Brain pericyte (primary cell): ENCODE measurements around the gene HOXA7.

Experiments used
- DNase-seq: peaks from one replicate; pipeline ENCODE4 v3.0.0-alpha.2; 2012; ENCODE audit warnings: low read depth, low spot score

HOXA7 gene

DNA sequence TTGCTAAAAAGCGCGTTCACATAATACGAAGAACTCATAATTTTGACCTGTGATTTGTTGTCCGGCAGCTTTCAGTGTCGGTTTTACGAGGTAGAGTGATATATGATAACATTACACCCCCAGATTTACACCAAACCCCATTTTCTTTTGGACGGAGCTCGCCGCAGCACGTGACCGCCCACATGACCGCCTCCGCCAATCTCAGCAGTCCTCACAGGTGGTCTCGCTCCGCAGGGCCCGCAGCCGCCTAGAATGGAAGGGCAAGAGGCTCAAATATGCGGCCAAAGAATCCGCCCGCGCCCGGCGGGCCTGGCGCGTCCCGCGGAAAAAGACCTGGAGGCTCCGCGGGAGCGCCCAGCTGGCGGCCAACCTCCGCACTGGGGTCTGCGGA is at the start of gene HOXA7:
Gene HOXA7 (minus strand): TSS at position 168 of the 391 bp plus-strand sequence. CDS start 130 bp downstream, at position 38.
- no peak for DNase-seq

DNA sequence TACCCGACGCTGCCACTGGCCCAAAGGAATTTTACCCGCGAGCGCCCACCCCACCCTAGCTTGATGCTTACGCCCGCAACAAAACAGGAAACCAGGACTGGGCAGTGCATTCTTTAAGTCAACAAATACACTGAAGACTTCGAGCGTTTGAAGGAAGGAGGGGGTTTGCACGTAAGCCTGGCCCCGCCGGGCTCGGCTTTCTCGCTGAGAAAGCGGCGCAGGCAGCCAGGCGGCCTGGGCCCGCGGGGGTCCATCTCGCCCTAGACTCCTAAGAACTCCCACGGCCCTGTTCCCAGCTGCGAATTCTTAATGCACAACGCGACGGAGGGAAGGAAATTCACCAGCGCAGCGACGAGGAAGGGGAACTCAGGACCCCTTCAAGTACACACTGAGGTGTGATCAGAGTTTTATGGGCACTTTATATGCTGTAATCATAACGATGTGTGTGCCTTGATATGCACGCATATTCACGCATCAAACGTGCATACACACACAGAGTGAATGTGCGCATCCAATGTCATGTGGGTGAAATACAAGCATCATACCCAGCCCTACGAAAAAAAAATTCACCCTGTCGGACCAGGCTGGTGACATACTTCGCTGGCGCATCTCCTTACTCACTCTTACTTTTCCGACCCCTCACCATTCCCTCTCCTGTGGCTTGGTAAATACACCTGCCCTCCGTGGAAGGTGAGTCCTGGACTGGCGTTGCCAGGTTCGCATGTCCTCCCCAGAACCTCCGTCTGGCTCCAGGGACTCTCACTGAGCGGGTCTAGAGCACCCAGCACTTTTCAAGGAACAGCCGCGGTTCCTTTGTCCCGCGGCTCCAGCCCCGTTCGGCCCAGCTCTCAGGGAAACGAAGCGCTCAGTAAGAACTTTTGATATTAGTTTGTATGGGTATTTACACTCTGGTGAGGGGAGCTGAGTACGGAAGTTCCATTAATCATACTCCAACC is 49.1 kb upstream of the HOXA7 start:
- no peak for DNase-seq

DNA sequence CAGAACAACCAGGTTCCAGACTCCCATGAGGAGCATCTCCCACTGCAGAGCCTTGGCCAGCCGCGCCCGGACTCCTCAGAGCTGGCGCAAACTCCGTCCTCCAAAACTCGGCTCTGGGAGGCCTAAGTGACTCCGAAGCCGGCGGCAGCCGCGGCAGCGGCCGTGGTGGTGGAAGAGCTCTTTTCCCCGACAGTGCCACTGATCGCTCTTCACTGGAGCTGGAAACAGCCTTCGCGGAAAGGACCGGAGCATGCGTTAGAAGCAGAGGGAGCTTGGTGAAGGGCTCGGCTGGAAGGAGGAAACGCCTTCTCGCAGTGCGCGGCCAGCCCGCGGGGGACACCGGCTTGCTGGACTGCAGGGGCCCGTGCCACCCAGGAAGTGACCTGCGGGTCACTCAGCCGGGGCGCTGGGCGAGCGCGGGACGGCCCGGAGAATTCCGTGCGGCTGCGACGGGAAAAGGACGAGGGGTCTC is 48.4 kb upstream of the HOXA7 start:
- DNase-seq = no peak

DNA sequence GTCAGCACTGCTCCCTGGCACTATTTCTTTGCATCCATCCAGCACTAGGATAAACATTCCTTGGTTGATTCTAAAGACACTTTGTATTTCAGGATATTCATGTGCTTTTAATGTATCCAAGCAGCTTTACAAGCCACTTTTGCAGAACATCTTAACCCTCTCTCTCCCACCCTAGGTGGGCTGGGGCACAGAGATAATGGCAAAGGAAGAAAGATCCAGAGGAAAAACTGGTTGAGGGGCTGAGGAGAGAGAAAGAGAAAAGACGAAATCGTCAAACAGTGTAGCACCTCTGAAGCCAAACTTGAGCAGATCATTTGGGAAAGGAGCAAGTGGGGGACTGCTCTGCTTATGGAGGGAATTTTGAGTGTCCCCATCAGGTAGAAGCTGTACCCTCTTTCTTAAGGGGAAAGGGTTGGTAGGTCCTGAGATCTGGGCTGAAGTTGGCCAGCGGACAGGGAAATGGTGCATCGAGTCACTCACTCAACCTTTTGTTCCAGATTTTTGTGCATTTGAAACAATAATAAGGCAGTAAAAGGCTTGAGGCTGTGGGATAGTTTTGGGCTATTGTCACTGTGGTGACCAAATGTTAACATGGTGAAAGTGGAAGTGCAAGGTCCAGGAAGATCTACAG is 47.6 kb upstream of the HOXA7 start:
- no peak for DNase-seq

DNA sequence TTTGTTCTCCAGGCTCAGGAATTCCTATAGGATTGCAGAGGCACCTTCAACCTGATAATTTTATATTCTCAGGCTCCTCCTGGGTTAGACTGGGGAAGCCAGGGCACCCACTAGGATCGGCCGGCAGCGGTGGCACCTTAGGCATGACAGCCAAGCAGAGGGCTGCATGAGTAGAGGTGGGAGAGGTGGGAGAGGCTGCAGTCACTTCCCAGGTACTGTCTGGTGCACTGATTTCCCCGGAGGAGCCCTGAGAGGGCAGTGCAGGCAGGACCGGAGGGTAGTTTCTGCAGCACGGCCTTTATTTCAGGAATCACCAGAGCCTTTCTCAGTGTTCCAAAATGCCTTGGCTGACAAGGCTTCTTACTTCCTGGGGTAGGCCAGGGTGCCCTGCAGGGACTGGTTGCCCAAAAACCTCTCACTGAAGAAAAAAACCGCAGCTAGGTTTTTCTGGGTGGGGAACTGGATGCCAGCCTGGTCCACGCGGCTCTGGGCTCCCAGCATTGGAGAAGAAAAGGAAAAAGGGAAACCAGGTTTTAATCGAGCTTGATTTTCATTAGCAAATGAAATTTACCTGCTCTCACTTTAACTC is 47.0 kb upstream of the HOXA7 start:
- DNase-seq = no peak

DNA sequence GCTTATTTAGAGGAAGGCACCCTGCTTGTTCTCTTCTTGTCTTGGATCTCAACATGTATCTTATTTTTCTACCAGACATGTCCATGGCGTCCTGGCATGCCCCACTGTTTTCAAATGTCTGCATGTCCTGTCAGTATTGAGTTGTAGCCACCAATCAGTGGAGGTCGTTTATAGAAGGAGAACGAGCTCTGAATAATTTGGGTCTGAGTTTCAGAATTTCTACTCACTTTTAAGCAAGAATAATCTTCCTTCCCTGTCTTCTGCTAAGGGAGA is 46.3 kb upstream of the HOXA7 start:
- no peak for DNase-seq

DNA sequence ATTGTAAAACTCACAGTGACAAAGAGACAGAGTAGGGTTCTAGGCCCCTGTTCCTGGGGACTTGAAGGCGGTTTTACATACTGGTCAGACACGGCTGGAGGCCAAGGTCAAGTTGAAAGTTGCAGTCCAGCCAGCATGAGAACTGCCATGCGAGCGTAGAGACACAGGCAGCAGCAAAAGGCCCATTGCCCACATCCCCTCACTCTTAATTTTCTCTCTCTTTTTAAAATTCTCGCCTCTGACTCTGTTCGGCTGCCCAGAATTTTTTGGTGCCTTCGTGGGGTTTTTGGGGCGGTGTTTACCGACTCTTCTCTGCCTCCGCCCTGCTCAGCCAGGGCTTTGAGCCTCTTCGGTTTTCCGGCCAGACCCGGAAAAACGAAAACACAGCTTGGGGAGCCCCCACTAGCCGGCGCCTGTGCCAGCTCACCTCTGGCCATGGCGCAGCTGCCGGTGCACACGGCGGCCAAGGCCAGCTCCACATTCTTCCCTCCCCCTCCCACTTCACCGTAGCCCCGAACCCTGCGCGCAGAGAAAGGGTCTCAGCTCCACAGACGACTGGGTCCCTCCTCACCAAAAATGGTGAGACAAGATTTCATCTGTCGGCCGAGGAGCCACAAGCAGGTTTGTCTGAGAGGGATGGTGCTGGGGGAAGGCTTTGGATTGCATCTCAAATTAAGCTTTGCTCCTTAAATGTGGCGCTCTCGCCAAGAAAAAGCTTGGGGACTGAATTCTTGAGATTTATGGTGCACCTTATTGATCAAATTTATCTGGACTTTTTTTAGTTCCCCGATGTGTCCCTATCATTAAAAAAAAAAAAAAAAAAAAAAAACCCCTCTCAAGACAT is 45.8 kb upstream of the HOXA7 start:
- no peak for DNase-seq

DNA sequence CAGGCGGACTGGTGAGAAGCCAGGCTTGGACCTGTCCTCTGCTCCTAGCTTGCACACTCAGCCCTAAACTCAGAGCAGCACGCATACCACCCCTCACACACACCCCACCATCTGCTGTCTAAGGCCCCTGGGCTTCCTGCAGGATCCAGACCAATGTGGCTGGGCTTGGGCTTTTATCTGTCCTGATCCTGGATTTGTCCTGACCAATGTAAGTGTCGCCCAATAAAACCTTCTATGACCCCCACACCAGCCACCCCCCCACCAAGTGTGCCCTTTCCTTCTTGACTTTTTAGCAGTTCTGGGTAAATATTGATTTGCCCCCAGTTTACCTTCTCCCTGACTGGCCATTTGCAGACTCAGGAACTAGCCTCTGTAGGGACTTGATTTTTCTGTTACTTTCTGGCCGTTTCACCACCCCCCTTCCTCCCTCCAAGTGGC is 45.1 kb upstream of the HOXA7 start:
- no peak for DNase-seq

DNA sequence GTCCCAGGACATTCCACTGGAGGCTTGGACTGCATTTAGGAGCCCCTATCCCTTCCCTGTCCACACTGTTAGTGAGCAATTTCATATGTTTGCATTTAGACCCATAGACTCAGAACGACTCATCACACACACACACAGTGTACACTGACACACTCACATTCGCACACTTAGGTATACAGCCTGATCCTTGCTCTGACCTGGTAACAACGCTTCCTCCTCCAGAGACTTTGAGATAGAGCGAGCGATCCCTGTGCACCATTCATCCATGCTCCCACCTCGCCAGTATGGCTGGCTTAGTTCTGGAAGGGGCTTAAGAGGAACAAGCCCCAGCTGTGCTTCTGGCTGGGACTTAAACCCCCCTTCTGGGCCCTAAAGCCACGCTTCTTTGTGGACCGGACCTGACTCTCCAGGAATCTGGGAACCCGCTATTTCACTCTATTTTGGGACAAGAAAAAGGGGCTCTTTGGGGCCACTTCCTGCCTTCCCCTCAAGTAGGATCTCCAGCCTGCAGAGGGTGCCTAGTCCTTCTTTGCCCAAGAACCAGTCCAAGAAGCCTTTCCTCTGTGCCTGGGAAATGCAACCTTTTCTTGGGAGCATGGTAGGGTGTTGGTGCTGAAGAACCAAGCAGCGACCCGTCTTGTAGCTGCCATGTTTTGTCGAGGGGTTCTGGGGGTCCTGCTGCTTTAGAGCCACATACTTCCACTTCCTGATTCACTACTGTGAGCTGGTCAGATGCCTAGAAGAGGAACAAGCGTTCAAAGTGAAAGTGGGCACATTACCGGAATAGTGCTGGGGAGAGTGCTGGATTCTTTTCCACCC is 44.5 kb upstream of the HOXA7 start:
- no peak for DNase-seq

DNA sequence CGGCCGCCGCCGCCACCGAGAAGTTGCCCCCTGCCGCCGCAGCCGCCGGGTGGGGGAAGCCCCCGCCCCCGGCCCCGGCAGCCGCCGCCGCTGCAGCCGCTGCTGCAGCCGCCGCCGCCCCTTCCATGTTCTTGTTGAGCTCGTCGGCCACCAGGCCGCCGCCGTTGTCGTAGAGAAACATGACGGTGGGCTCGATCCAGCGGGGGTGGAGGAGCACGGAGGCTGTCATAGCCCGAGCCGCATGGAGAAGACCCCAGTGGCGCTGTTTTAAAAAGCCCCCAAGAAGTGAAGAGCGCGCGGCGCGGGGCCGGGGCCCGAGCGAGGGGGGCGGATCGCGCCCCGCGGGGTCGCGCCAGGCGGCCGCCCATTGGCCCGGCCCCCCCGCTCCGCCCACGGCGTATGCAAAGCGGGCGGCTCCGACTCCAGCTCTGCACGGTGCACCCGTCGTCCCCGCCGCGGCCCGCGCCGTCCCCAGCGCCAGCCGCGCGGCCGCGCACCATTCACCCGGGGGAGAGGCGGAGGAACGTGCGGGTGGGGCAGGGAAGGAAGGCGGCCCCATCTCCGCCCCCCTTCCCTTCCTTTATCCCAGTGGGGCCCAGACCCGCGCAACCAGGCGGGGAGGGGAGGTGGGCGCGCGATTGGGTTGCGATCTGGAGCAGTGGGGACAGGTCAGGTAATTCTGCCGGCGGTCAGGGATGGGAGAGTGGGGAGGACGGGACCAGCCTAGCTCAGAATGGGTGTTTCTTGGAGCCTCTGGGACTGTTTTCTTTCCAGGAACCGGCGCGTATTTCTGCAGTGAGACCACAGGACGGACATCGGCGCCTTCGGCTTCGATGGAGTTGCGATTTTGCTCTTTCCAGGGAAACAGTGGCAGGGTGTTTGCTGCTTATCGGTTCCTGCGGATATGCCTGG is 43.6 kb upstream of the HOXA7 start, which contains the start of gene HOXA13:
Gene HOXA13 (minus strand): TSS at position 243 of the 912 bp plus-strand sequence. CDS start 14 bp downstream, at position 229.
- no peak for DNase-seq

DNA sequence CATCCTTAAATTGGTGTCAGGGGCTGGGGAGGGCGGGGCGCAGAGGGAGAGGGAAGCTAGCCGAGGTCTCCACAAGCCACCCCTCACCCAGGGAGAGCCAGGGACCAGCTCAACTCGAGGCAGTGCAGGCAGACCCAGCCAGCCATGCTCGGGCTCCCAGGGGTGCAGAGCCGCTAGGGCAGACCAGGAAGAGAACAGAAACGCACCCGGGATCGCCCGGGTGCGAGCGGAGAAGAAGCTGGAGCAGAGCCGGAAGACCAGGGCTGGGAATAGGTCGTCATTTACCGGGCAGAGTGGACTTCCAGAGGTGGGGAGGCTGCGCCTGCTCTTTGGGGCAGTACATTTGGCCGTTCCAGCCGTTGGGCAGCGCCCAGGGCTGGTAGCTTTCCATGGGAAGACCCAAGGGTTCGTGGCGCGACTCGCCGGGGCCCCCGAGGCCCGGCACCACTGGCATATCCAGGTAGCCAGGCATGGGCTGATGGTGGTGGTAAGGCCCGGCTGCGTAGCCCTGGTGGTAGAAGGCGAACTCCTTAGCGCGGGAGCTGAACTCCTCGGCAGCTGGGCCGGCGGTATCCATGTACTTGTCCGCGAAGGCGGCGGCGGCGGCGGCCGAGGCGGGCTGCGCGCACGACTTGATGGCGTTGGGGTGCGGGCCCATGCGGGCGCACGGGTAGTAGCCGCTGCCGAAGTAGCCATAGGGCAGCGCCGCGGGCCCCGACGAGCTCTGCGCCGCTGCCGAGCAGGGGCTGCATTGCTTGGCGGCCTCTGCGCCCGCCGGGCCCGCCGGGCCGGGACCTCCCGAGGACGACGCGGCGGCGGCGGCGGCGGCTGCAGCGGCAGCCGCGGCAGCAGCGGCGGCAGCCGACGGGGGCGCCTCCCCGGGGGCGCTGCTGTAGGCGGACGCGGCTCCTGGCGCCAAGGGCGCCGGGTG is 42.7 kb upstream of the HOXA7 start:
- DNase-seq = no peak

DNA sequence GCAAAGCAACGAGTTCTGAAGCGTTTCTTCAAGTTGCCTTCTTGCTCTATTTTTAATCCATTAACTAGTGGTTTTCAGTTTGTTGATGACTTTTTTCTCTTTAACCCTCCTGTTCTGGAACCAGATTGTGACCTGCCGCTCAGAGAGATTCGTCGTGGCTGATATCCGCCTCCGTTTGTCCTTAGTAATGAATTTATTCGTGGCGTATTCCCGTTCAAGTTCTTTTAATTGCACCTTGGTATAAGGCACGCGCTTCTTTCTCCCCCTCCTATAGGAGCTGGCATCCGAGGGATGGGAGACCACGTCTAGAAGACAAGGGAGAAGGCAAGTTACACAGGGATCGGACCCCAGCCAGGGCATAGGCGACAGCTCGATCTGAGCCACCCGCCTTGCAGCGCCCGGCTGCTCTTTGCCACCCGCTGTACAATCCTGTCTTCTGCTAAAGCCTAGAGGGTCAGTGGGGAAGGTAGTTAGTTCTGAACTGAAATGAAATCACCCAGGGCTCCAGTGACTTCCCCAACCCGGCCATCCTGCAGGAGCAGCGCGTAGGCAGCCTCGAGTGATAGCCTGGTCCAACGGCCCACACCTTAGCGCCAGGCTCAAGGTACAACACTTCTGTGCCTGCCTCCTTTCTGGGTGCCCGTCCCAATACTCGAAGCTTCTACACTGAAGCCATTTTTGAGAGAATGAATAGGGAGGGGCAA is 41.8 kb upstream of the HOXA7 start:
- no peak for DNase-seq

DNA sequence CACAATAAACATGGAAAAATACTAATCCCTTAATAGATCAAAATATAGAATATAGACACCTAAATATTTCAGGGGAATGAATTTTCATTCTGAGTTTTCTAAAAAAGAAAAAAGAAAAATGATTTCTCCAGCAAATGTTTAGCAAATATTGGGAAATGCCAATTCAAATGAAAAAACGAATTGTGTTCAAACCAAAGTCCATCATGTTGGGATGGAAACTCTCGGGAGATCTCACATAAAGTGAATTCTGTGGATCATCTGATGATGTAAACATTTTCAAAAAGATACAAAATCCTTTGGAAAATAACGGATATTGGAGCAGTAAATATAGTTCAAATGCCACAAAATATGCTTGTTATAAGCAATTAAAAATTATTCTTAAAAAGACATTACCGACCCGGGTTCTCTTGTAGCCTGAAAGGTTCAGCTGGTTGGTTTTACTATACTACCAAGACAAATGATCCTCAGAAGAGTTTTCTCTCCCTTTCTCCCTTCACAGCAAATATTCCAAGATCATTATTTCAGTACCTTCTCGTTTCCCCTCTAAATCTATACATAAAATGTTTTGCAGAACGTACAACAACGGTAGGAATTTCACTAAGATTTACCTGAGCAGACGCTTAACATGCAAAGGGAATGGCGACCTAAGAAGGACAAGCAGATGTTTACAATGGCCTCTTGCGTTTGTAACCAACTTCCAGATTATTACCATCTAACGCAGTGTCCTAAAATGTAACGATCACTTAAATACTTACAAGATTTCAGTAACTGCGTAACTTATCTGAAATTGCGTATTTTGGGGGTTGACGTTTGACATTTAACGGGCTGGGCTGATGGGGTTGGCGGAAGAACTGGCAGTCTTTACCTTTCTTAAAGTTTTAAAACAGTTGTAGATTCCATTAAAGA is 40.9 kb upstream of the HOXA7 start:
- DNase-seq = no peak

DNA sequence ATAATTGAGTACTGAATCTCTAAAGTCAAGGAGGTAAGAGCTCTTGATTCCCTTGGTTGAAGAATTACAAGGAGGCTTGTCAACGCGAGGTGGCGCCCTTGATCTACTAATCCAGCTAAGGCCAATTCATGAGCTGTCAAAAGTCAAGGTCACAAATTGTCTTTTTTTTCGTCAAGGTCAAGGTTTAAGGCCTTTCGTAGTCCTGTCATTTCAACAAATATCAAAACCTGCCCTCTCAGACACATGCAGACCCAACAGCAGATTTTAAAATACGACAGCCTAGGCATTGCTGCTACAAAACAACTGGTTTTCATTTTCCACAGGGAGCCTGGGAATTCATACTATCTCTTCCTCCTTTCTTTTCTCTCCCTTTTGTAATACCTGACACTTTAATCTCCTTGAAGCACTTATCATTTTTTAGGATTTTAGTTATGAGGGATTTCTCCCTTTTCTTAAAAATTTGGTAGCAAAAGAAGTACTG is 39.9 kb upstream of the HOXA7 start:
- peak; percentile 20 for DNase-seq

DNA sequence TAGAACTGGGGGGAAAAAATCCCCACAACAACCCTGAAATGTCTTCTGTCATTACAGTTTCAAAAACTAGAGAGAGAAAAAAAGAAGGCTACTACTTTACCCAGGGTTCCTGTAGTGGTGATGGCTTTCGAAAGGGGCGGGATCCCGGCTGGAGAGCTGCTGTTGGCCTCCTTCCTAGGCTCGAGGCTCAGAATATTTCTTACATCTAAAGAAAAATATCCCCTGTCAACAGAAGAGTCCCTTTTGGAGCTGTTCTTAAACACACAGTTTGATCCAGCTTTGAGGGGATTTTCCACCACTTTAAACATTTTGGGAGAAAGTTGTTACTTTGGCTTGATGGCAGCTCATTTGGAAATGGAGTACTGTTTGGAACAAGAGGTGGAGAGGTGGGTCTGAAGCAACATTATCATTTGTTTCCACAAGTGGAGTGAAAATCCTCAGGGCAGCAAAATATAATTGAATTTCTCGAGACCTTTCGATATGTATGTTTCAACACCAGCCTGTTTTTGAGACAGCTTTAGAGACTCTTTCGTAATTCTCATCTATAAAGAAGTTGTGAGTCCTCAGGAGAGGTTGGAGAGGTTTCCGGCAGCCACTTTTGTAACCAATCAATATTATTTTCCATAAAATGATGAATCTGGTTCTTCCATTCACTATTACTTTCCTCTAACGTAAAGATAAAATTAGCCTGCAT is 38.4 kb upstream of the HOXA7 start:
- DNase-seq = no peak

DNA sequence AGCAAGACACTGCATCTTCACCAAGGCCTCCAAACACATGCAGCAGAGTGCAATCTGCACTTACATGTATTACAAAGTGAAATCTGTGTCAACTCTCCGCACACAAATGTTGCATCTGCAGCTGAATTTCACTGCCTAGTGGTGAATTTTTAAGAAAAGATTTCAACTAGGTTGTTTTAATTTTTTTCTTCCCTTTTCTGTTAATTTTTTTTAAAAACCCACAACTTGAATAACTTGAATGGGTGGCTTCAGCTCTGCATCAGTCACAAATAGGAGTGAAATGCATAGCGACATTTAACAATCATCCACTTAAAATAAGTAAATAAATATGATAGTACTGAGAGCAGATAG is 37.5 kb upstream of the HOXA7 start:
- no peak for DNase-seq
